Astrocyte (in vitro differentiated cells and primary cell): ENCODE data around the gene LDB3. TPM values are rescaled to one million over a fixed set of nuclear protein-coding genes. Genes with fewer than 3 reads are reported as not detected.

Source experiments
- DNase-seq: peaks from one replicate; pipeline ENCODE4 v3.0.0-alpha.2; 2010; ENCODE audit warnings: low read depth
- FAIRE-seq: peaks from 2 replicates; lab custom pipeline; 2011; peaks lifted over from hg19 to GRCh38; lab: Jason Lieb, UNC
- H2AFZ ChIP-seq: 2 replicates; pipeline ENCODE4 v1.6.0; 2012; ENCODE audit warnings: low read depth, low read length, inconsistent platforms
- H3K27ac ChIP-seq: 2 replicates; pipeline ENCODE4 v1.5.1; 2011; ENCODE audit warnings: low read depth, low read length, inconsistent platforms
- H3K27me3 ChIP-seq: 2 replicates; pipeline ENCODE4 v1.6.0; 2011; ENCODE audit warnings: low read length, inconsistent platforms; ENCODE audit not compliant: insufficient read depth
- H3K36me3 ChIP-seq: 2 replicates; pipeline ENCODE4 v1.5.1; 2011; ENCODE audit warnings: low read length, inconsistent platforms; ENCODE audit not compliant: insufficient read depth
- H3K4me1 ChIP-seq: 2 replicates; pipeline ENCODE4 v1.5.1; 2011; ENCODE audit warnings: low read length, inconsistent platforms; ENCODE audit not compliant: insufficient read depth
- H3K4me2 ChIP-seq: 2 replicates; pipeline ENCODE4 v1.6.0; 2012; ENCODE audit warnings: low read length, inconsistent platforms
- H3K4me3 ChIP-seq: 2 replicates; pipeline ENCODE4 v1.5.1; 2011; ENCODE audit warnings: low read depth, mild to moderate bottlenecking, low read length, inconsistent platforms; ENCODE audit not compliant: insufficient read depth
- H3K79me2 ChIP-seq: 2 replicates; pipeline ENCODE4 v1.6.0; 2012; ENCODE audit warnings: mild to moderate bottlenecking, low read length, inconsistent platforms; ENCODE audit not compliant: insufficient read depth
- H3K9ac ChIP-seq: 2 replicates; pipeline ENCODE4 v1.6.0; 2012; ENCODE audit warnings: mild to moderate bottlenecking, low read length, inconsistent platforms
- H3K9me3 ChIP-seq: 2 replicates; pipeline ENCODE4 v1.5.1; 2012; ENCODE audit warnings: low read depth, mild to moderate bottlenecking, low read length, inconsistent platforms; ENCODE audit not compliant: insufficient read depth
- H4K20me1 ChIP-seq: 2 replicates; pipeline ENCODE4 v1.6.0; 2012; ENCODE audit warnings: low read length, inconsistent platforms; ENCODE audit not compliant: insufficient read depth
- H3K27ac Mint-ChIP-seq: one replicate; pipeline ENCODE4 v1.8.0; 2021; ENCODE audit warnings: mild to moderate bottlenecking, mixed read lengths; ENCODE audit not compliant: unreplicated experiment
- H3K27me3 Mint-ChIP-seq: one replicate; pipeline ENCODE4 v1.8.0; 2021; ENCODE audit warnings: low read depth, mixed read lengths; ENCODE audit not compliant: unreplicated experiment
- H3K36me3 Mint-ChIP-seq: one replicate; pipeline ENCODE4 v1.8.0; 2021; ENCODE audit warnings: low read depth, mixed read lengths; ENCODE audit not compliant: unreplicated experiment
- H3K4me1 Mint-ChIP-seq: one replicate; pipeline ENCODE4 v1.8.0; 2021; ENCODE audit warnings: low read depth, mixed read lengths; ENCODE audit not compliant: unreplicated experiment
- H3K4me3 Mint-ChIP-seq: one replicate; pipeline ENCODE4 v1.8.0; 2021; ENCODE audit warnings: mild to moderate bottlenecking, moderate library complexity, mixed read lengths; ENCODE audit not compliant: unreplicated experiment
- H3K9me3 Mint-ChIP-seq: one replicate; pipeline ENCODE4 v1.8.0; 2021; ENCODE audit warnings: mild to moderate bottlenecking, mixed read lengths; ENCODE audit not compliant: unreplicated experiment
- EZH2 ChIP-seq: IDR thresholded peaks from 2 replicates; pipeline ENCODE4 v1.6.1; 2012; ENCODE audit warnings: mild to moderate bottlenecking, low read length, inconsistent platforms; ENCODE audit not compliant: insufficient read depth
- total RNA-seq: library from RNA; stranded (reverse); gene quantifications from 2 replicates; pipeline ENCODE4 v1.2.1, GENCODE V29; 2021
- TF ChIP-seq, protein P1 (sequence below): IDR thresholded peaks from 2 replicates; pipeline ENCODE4 v1.5.1; 2011; ENCODE audit warnings: low read depth, mild to moderate bottlenecking, inconsistent platforms, low read length, moderate library complexity; ENCODE audit not compliant: insufficient read depth

The LDB3 gene
- total RNA-seq, 1 donor from 2014 or later: 3.5 TPM

DNA sequence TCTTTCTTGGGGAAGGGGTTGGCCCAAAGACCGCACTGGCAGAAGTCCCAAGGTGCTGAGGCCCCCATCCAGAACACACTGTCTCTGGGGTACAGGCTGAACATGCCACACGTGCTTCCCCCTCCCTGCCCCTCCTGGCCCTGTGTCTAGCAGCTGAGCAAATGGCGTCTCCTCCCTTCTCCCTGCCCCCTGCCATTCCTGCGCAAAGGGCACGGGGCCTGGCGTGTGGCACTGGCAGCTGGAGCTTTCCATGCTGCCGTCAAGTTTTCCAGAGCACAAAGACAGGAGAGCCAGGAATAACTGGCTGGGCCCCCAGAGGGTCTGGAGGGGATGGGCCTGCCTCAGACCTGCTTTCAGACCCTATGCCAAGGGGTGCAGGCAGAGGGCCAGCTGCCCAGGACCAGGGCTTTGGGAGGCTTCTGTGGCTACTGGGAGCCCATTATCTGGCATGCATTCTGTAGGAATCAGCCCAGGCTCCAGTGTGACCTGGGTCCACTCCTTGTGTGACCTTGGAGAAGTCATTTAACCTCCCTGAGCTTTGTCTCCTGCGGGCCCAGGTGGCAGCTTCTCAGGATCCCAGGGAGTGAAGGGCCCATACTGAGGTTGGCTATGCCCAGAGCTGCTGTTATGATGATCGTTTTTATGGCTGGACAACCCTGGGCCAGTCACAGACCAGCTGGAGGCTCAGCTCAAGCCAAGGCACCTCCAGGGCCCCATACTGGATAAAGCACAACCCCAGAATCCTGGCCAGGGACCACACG lies 710 bp upstream of the LDB3 start:
- Histone ChIP-seq H3K27ac (no peak overlapping the region), H3K4me1 (peaks cover 17% of the 10 kb centered on the region), H3K9me3 (no peaks in the 10 kb centered on the region), H3K27me3 (no peaks in the 10 kb centered on the region), H3K79me2 (no peaks in the 10 kb centered on the region), H2AFZ (peak overlapping the region; percentile 52), H4K20me1 (no peaks in the 10 kb centered on the region), H3K9ac (no peak overlapping the region), H3K4me3 (no peak overlapping the region), H3K36me3 (no peaks in the 10 kb centered on the region), H3K4me2 (peak overlapping the region; percentile 75)
- Mint-ChIP-seq H3K27ac (peak overlapping the region; percentile 34), H3K9me3 (no peaks in the 10 kb centered on the region), H3K27me3 (peaks cover 6% of the 10 kb centered on the region), H3K36me3 (no peaks in the 10 kb centered on the region), H3K4me1 (peaks cover 30% of the 10 kb centered on the region), H3K4me3 (no peak overlapping the region)
- no peak for DNase-seq
- FAIRE-seq: no peak
- TF ChIP-seq, protein P1, sequence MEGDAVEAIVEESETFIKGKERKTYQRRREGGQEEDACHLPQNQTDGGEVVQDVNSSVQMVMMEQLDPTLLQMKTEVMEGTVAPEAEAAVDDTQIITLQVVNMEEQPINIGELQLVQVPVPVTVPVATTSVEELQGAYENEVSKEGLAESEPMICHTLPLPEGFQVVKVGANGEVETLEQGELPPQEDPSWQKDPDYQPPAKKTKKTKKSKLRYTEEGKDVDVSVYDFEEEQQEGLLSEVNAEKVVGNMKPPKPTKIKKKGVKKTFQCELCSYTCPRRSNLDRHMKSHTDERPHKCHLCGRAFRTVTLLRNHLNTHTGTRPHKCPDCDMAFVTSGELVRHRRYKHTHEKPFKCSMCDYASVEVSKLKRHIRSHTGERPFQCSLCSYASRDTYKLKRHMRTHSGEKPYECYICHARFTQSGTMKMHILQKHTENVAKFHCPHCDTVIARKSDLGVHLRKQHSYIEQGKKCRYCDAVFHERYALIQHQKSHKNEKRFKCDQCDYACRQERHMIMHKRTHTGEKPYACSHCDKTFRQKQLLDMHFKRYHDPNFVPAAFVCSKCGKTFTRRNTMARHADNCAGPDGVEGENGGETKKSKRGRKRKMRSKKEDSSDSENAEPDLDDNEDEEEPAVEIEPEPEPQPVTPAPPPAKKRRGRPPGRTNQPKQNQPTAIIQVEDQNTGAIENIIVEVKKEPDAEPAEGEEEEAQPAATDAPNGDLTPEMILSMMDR: no peak
- no peak for TF ChIP-seq EZH2

DNA sequence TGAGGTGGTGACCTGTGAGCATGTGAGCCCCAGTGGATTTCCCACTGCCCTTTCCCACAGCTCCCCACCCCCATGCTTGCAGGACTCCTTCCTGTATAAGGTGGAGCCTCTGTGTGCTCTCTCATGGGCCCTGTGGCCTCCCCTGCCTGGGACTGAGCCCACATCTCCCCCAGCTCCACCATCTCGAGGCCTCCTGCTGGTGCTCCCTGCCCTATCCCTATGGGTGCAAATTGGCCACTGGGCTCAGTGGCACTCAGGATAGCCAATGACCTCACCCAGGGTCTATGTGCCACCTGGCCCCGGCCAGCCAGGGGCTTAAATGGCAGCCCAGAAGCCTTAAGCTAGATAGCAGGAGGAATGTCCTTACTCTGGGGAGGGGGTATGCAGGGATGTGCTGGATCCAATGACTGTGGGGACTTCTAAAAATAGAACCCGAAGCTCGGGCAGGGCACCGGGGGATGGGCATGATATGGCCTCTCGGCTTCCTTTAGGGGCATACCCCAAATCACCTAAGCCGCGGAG lies 2.0 kb downstream of the LDB3 start:
- H3K9me3 Mint-ChIP-seq: no peaks in the 10 kb centered on the region
- Histone ChIP-seq H3K36me3 (no peaks in the 10 kb centered on the region), H3K4me2 (no peak overlapping the region), H4K20me1 (no peaks in the 10 kb centered on the region), H3K4me3 (no peak overlapping the region), H3K79me2 (no peaks in the 10 kb centered on the region), H3K9me3 (no peaks in the 10 kb centered on the region), H3K27ac (no peak overlapping the region), H3K9ac (no peak overlapping the region), H2AFZ (no peak overlapping the region), H3K4me1 (peaks cover 17% of the 10 kb centered on the region), H3K27me3 (no peaks in the 10 kb centered on the region)
- peaks cover 32% of the 10 kb centered on the region for H3K4me1 Mint-ChIP-seq
- H3K36me3 Mint-ChIP-seq: no peaks in the 10 kb centered on the region
- H3K27me3 Mint-ChIP-seq: peaks cover 4% of the 10 kb centered on the region
- H3K27ac Mint-ChIP-seq: peak overlapping the region; percentile 62
- FAIRE-seq (no peak), DNase-seq (no peak)
- no peak overlapping the region for H3K4me3 Mint-ChIP-seq
- TF ChIP-seq EZH2: no peak
- TF ChIP-seq, protein P1: no peak

DNA sequence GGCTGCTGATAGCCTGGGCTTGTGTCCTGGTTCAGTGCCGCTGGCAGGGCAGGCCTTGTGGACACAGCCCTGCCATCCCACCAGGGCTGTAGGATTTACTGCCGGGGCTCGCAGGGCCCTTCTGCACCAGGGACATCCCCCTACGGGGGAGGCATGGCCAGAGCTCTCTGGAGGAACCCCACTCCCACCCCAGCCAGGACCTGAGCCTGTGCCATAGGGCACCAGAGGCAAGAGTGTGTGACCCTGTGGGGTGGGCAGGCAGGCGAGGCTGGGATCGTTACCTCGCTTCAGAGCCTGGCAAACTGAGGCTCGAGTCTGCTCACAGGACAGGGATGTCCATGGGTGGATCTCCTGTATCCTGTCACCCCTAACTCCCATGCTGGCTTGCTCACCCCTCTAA lies 2.6 kb downstream of the LDB3 start:
- no peak for FAIRE-seq
- H3K27ac Mint-ChIP-seq: no peak overlapping the region
- no peaks in the 10 kb centered on the region for H3K79me2 ChIP-seq

More for the DNA sequence above, 2.6 kb downstream of the LDB3 start:
- no peak for DNase-seq
- Mint-ChIP-seq H3K36me3 (no peaks in the 10 kb centered on the region), H3K4me1 (peaks cover 35% of the 10 kb centered on the region), H3K27me3 (peaks cover 7% of the 10 kb centered on the region), H3K9me3 (no peaks in the 10 kb centered on the region), H3K4me3 (no peak overlapping the region)
- peaks cover 17% of the 10 kb centered on the region for H3K4me1 ChIP-seq
- H2AFZ ChIP-seq: no peak overlapping the region
- no peaks in the 10 kb centered on the region for H3K9me3 ChIP-seq
- H3K27ac ChIP-seq: no peak overlapping the region
- H3K9ac ChIP-seq: no peak overlapping the region
- H3K27me3 ChIP-seq: no peaks in the 10 kb centered on the region
- H3K36me3 ChIP-seq: no peaks in the 10 kb centered on the region
- no peak overlapping the region for H3K4me2 ChIP-seq
- no peaks in the 10 kb centered on the region for H4K20me1 ChIP-seq
- no peak for TF ChIP-seq EZH2
- TF ChIP-seq, protein P1: no peak
- H3K4me3 ChIP-seq: no peak overlapping the region
